Panc1 (cell line): ENCODE data around the gene CDC42EP5. TPM values are rescaled to one million over a fixed set of nuclear protein-coding genes. Genes with fewer than 3 reads are reported as not detected.
A peak's percentile ranks its signal among the peaks of the same experiment; 100 is the strongest.

Experiments used
- ATAC-seq: fragments of 200-7000 bp; cut with Tn5 transposase; 2 replicates; pipeline ENCODE4 v1.9.1; 2020; ENCODE audit warnings: mild to moderate bottlenecking, moderate library complexity
- BruUV-seq: library from RNA; stranded (reverse); fragments of 400-500 nt; replicated peaks from 2 replicates; lab custom pipeline; 2021; lab: Mats Ljungman, UMichigan
- CTCF ChIA-PET: fragments of 300-600 bp; sonication (Branson Sonifier 250); formaldehyde crosslinking; loops from one replicate; lab custom pipeline; 2022; ENCODE audit warnings: antibody characterized with exemption; lab: Charles Lee
- POLR2A ChIA-PET: fragments of 300-600 bp; sonication (Branson Sonifier 250); formaldehyde crosslinking; loops from one replicate; lab custom pipeline; 2022; ENCODE audit warnings: antibody characterized with exemption; lab: Charles Lee
- DNase-seq: peaks from one replicate; pipeline ENCODE4 v3.0.0-alpha.2; 2010; ENCODE audit warnings: low read depth, low spot score
- H3K27ac ChIP-seq: 2 replicates; pipeline ENCODE4 v1.5.1; 2011; ENCODE audit warnings: mild to moderate bottlenecking, low read length, inconsistent platforms
- H3K27me3 ChIP-seq: fragments of 200-500 bp; sonication (Bioruptor generic); 2 replicates; pipeline ENCODE4 v1.6.0; 2014; ENCODE audit warnings: low read length, inconsistent platforms; ENCODE audit not compliant: control insufficient read depth, insufficient read depth
- H3K36me3 ChIP-seq: fragments of 200-500 bp; sonication (Bioruptor generic); 2 replicates; pipeline ENCODE4 v1.5.1; 2014; ENCODE audit warnings: inconsistent platforms, mild to moderate bottlenecking, low read length, moderate library complexity; ENCODE audit not compliant: control insufficient read depth, insufficient read depth
- H3K4me1 ChIP-seq: 2 replicates; pipeline ENCODE4 v1.5.1; 2011; ENCODE audit warnings: inconsistent platforms, mild to moderate bottlenecking, low read length, moderate library complexity; ENCODE audit not compliant: control insufficient read depth, insufficient read depth
- H3K4me3 ChIP-seq, 2 experiments: 2 replicates each; pipeline ENCODE4 v1.5.1; 2011 to 2012; ENCODE audit warnings: low read depth in 2 of 2, low read length in 2 of 2, mild to moderate bottlenecking in 2 of 2, inconsistent platforms in 1 of 2, moderate library complexity in 1 of 2
- H3K9me3 ChIP-seq: fragments of 200-500 bp; sonication (Bioruptor generic); 2 replicates; pipeline ENCODE4 v1.5.1; 2014; ENCODE audit warnings: low read depth, mild to moderate bottlenecking, inconsistent platforms, low read length, moderate library complexity; ENCODE audit not compliant: control insufficient read depth, insufficient read depth
- POLR2AphosphoS5 ChIP-seq: IDR thresholded peaks from 2 replicates; pipeline ENCODE4 v1.6.1; 2012; ENCODE audit warnings: mild to moderate bottlenecking, low read depth, low read length, moderate library complexity
- SIN3A ChIP-seq: IDR thresholded peaks from 2 replicates; pipeline ENCODE4 v1.6.1; 2012; ENCODE audit warnings: low read depth, mild to moderate bottlenecking, low read length, moderate library complexity, borderline replicate concordance; ENCODE audit not compliant: insufficient read depth
- TCF7L2 ChIP-seq: IDR thresholded peaks from 2 replicates; pipeline ENCODE4 v1.6.1; 2011; ENCODE audit warnings: mild to moderate bottlenecking, low read depth, low read length, inconsistent platforms
- in situ Hi-C: cut with HindIII; loops from 2 replicates; pipeline ENCODE4 v1.10.0; 2016; ENCODE audit warnings: low sequenced_read_pairs, low pct_unique_long_range_greater_than_20kb
- intact Hi-C: fragments of 100-400 bp; cut with micrococcal nuclease; formaldehyde crosslinking; loops from one replicate; pipeline ENCODE4 v1.10.0; 2022; ENCODE audit not compliant: unreplicated experiment
- total RNA-seq: library from RNA; stranded (reverse); gene quantifications from one replicate; pipeline ENCODE4 v1.2.1, GENCODE V29; 2021; ENCODE audit not compliant: unreplicated experiment
- TF ChIP-seq, protein P1 (sequence below): fragments of 450-650 bp; IDR thresholded peaks from 2 replicates; pipeline ENCODE4 v1.5.1; 2017; ENCODE audit warnings: mild to moderate bottlenecking
- TF ChIP-seq, protein P2 (sequence below), 2 experiments: IDR thresholded peaks; 2 replicates each; pipeline ENCODE4 v1.6.1; 2011 to 2012; ENCODE audit warnings: low read depth in 2 of 2, control low read depth in 1 of 2, low read length in 1 of 2, mild to moderate bottlenecking in 1 of 2, moderate library complexity in 1 of 2; ENCODE audit not compliant: insufficient read depth in 1 of 2

Gene CDC42EP5
- total RNA-seq, 1 experiment from 2014 or later: 7.1 TPM

DNA sequence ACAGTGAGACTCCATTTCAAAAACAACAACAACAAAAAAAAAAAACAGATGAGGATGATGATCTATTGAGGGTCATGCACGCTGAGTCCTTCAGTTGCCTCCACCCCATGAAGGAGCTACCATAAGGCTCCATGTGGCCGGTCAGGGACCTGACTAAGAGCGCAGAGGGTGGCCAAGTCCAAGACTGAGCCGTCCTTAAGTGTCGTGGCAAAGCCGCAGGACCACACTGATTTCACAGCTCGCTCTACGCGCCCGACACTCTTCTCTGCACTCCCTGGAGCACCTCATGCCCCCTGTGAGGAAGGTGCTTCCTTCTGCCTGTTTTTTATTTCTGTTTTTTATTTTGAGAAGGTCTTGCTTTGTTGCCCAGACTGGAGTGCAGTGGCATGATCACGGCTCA lies 45.5 kb downstream of the CDC42EP5 start:
- no peak for ATAC-seq

GRCh38 chr19:54426291-54426931 lies 46.7 kb downstream of the CDC42EP5 start:
- no peaks in the 10 kb centered on the region for H3K36me3 ChIP-seq
- no peaks in the 10 kb centered on the region for H3K27me3 ChIP-seq
- no peaks in the 10 kb centered on the region for H3K9me3 ChIP-seq
- H3K27ac ChIP-seq: no peak overlapping the region
- no peak for TF ChIP-seq SIN3A
- TF ChIP-seq, protein P1, sequence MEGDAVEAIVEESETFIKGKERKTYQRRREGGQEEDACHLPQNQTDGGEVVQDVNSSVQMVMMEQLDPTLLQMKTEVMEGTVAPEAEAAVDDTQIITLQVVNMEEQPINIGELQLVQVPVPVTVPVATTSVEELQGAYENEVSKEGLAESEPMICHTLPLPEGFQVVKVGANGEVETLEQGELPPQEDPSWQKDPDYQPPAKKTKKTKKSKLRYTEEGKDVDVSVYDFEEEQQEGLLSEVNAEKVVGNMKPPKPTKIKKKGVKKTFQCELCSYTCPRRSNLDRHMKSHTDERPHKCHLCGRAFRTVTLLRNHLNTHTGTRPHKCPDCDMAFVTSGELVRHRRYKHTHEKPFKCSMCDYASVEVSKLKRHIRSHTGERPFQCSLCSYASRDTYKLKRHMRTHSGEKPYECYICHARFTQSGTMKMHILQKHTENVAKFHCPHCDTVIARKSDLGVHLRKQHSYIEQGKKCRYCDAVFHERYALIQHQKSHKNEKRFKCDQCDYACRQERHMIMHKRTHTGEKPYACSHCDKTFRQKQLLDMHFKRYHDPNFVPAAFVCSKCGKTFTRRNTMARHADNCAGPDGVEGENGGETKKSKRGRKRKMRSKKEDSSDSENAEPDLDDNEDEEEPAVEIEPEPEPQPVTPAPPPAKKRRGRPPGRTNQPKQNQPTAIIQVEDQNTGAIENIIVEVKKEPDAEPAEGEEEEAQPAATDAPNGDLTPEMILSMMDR: no peak
- TF ChIP-seq POLR2AphosphoS5: no peak
- TF ChIP-seq, protein P2, sequence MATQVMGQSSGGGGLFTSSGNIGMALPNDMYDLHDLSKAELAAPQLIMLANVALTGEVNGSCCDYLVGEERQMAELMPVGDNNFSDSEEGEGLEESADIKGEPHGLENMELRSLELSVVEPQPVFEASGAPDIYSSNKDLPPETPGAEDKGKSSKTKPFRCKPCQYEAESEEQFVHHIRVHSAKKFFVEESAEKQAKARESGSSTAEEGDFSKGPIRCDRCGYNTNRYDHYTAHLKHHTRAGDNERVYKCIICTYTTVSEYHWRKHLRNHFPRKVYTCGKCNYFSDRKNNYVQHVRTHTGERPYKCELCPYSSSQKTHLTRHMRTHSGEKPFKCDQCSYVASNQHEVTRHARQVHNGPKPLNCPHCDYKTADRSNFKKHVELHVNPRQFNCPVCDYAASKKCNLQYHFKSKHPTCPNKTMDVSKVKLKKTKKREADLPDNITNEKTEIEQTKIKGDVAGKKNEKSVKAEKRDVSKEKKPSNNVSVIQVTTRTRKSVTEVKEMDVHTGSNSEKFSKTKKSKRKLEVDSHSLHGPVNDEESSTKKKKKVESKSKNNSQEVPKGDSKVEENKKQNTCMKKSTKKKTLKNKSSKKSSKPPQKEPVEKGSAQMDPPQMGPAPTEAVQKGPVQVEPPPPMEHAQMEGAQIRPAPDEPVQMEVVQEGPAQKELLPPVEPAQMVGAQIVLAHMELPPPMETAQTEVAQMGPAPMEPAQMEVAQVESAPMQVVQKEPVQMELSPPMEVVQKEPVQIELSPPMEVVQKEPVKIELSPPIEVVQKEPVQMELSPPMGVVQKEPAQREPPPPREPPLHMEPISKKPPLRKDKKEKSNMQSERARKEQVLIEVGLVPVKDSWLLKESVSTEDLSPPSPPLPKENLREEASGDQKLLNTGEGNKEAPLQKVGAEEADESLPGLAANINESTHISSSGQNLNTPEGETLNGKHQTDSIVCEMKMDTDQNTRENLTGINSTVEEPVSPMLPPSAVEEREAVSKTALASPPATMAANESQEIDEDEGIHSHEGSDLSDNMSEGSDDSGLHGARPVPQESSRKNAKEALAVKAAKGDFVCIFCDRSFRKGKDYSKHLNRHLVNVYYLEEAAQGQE (IDR thresholded peaks at IDR 0.05; ENCODE audit: insufficient read depth in 1 of 2, low read depth in 2 of 2, low read length in 1 of 2): no peak
- TF ChIP-seq TCF7L2: no peak
- DNase-seq: no peak
- ChIA-PET CTCF (no interaction called here), POLR2A (no interaction called here)
- H3K4me3 ChIP-seq: no peak overlapping the region
- BruUV-seq: no TSS peak
- H3K4me1 ChIP-seq: peaks cover 23% of the 10 kb centered on the region
- peak; percentile 36 for ATAC-seq
- in situ Hi-C loops: no loop called here
- intact Hi-C loops: no loop called here

More for the DNA sequence above, 45.5 kb downstream of the CDC42EP5 start:
- Histone ChIP-seq H3K4me3 (no peak overlapping the region), H3K27ac (no peak overlapping the region), H3K36me3 (no peaks in the 10 kb centered on the region), H3K27me3 (no peaks in the 10 kb centered on the region), H3K9me3 (no peaks in the 10 kb centered on the region), H3K4me1 (peaks cover 28% of the 10 kb centered on the region)
- no TSS peak for BruUV-seq
- in situ Hi-C loops: no loop called here
- TF ChIP-seq POLR2AphosphoS5 (no peak), SIN3A (no peak), TCF7L2 (no peak)
- TF ChIP-seq, protein P1: no peak
- TF ChIP-seq, protein P2 (IDR thresholded peaks at IDR 0.05; ENCODE audit: insufficient read depth in 1 of 2, low read depth in 2 of 2, low read length in 1 of 2): no peak
- POLR2A ChIA-PET: no interaction called here
- CTCF ChIA-PET: interaction anchor here (0.6 kb wide), 1 partner anchor 244 kb away, joined by 4 read pairs; no protein-coding TSS in a partner anchor
- intact Hi-C loops: no loop called here
- DNase-seq: no peak
